Activated CD4-positive, CD25-positive, alpha-beta regulatory T cell treated with anti-CD3 and anti-CD28 coated beads, Interleukin-2, amount 50 U/mL, for 16 hours (primary cell): Measurements from ENCODE around the gene NUDT5.

Experiments used
- DNase-seq: peaks from one replicate; pipeline ENCODE4 v3.0.0-alpha.2; 2020; ENCODE audit warnings: low read depth, low spot score

The NUDT5 gene

DNA sequence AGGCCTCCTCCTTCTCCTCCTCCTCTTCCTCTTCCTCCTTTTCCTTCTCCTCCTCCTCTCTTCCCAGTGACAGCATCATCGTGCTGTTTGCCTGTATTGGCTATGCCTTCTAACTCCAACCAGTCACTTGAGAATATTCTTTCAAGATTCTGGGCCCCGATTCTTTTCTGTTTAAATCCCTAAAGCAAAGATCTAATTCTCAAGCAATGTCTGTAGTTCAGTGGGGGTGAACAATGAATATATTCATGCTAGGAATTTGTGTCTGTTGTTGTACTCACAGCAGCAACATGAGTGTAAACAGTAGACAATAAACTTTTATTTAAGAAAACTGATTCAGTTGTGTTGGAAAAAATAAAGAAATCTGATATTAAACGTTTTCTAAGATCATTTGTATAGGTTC lies 30.7 kb downstream of the NUDT5 start:
- DNase-seq: no peak

DNA sequence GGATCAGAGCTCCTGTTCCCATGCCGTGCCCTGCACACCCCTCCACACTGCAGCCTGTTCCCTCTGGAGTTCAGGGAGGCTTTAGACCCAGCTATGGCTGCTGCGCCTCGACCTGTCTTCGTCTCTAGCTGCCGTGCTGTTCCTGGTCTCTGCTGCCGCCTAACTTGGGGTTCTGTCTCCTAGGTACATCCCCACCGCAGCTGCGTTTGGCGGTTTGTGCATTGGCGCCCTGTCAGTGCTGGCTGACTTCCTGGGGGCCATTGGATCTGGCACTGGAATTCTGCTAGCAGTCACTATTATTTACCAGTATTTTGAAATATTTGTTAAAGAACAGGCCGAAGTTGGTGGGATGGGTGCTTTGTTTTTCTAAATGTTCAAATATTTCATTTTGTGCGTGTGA lies 31.6 kb downstream of the NUDT5 start:
- DNase-seq: no peak

DNA sequence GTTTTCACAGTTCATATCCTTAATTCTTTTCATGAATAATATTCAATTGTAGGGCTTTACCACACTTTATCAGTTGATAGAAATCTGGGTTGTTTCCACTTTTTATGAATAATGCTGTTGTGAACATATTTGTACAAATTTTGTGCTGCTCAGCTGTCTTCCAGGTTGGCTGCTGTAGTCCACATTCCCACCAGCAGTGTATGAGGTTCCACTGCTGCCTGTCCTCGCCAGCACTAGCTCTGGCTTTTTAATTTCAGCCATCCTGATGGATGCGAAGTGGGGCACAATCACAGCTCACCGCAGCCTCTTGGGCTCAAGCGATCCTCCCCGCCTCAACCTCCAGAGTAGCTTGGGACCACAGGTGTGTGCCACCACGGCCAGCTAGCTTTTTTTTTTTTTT lies 32.8 kb downstream of the NUDT5 start:
- DNase-seq: no peak

DNA sequence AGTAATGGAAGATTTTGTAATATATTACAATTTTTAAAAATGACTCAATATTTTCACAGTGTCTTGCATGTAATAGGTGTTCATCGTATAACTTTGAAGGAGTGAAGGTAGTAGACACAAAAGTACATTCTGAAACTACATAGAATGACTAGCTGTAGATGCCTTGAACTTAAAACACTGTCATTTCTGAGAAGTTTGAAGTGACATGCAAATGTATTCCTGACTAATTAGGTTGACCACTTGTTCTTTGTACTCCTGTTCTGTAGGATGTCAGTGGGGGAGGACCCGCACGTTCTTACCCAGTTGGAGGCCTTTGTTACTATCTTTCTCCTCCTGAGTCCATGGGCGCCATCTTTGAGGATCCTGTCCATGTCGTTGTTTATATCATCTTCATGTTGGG lies 35.0 kb downstream of the NUDT5 start:
- no peak for DNase-seq

DNA sequence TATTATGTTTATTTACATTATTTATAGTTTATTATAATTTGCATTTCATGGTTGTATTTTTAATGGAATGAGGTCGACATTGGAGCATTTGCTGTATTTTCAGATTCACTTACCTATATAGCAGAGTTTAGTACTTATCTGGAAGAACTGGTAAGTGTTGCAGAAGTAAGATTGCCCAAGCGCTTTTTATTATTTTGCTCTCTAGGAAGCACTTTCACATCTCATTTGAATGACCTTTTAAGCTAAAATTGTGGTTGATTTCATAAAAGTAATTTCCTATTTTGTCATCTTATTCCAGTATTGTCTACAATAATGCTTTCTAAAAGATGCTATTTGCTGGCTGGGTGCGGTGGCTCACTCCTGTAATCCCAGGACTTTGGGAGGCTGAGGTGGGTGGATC lies 37.6 kb downstream of the NUDT5 start:
- DNase-seq: no peak

DNA sequence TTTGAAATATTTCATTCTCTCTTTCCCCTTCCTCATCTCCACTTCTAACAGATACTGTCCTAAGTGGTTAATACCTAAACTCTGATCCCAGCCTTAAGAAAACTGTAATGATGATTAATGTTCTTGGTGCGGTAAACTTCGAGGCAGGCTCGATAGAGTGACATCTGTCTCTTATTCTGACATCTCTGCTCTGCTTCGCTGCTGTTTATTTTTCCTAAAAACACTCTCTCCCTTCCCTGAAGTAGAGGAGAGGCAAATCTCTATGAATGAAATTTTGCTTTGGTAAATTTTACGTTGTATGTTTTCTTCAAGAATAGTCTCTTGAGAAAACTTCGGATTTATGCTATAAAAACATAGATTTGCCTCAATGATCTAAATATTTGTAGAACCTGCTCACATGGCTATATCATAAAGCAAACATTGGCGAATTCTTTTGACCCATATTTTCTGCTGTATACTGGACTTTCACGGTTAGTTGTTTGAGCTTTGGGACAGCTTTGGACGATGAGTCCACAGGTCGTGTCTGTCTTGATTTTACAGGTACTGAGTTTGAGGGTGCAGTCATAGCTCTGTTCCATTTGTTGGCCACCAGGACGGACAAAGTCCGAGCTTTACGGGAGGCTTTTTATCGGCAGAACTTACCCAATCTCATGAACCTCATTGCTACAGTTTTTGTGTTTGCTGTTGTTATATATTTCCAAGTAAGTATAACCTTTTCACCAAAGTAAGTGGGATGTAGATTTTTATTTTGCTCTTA lies 39.1 kb downstream of the NUDT5 start:
- no peak for DNase-seq

DNA sequence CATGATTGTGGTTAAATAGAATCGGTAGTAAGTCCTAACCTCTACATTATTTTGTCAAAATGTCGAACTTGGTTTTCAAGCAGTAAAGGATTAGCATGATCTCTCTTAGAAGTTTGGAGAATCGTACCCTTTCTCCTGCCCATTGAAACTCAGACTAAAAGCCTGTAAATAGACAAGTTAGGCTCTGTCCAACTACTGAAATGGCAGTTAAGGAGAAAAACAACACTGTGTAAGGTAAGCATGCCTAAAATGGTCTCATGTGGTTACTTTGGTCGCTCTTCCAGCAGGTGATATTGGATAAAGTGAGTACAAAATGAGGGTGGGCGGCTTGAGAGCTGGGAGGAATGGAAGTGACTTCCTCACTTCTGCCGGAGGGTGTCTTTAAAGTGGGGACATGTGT lies 41.2 kb downstream of the NUDT5 start:
- DNase-seq: no peak

DNA sequence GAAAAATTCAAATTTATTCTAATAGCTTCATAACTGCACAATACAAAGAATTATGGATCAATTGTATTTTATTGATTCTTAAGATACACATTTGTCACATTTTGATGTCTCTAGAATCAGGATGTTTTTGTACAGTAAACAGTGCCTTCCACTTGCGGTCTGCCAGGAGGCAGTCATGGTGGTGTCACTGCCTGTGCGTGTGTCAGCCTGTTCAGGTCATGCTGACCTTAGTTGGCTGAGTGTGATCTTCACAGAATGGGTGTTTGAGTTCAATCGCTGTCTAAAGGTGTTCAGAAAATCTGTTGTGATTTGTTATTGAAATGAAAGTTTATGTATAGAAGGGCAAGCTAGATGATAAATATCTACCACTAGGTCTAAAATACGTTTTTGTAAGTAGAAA lies 45.5 kb downstream of the NUDT5 start:
- DNase-seq: no peak

DNA sequence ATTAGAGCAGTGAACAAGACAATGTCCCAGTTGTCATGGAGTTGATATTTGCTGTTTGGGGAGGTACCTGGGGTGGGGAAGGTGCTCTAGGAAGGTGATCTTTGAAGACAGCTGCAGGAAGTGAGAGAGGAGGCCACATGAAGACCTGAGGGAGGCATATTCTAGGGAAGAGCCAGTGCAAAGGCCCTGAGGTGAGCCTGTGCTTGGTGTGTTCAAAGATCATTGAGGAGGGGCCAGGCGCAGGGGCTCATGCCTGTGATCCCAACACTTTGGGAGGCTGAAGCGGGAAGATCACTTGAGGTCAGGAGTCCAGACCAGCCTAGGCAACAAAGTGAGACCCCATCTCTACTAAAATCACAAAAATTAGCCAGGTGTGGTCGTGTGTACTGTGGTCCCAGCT lies 51.2 kb downstream of the NUDT5 start:
- DNase-seq: no peak

DNA sequence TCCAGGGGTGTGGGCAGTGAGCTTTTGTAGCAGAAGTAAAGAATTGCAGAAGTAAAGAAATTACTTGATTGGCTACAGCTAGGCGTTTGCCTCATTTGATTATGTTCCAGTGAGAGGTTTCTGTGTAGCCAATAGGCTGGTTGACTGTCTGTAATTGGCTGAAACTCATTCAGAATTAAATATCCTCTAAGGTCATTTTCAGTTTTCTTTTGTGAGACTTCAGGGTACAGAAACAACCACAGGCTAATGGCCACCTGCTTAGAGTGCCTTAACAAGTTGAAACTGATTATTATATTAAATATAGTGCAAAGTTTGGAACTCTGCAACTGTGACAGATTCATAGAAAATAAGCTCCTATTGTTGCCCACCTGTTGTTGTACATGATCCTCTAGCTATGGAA lies 55.7 kb downstream of the NUDT5 start:
- DNase-seq: no peak

DNA sequence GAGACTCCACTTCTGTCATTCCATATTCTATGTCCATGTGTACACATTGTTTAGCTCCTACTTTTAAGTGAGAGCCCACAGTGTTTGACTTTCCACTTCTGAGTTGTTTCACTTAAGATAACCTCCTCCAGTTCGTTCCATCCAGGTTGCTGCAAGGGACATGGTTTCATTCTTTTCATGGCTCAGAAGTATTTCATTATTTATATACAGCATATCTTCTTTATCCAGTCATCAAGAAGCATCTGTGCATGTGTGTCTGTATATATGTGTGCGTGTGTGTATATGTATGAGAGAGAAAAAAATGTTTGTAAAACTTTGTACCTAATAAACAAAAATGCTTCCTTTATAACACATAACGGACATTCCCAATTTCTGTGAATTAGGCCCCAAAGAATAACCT lies 60.1 kb downstream of the NUDT5 start:
- DNase-seq: no peak

DNA sequence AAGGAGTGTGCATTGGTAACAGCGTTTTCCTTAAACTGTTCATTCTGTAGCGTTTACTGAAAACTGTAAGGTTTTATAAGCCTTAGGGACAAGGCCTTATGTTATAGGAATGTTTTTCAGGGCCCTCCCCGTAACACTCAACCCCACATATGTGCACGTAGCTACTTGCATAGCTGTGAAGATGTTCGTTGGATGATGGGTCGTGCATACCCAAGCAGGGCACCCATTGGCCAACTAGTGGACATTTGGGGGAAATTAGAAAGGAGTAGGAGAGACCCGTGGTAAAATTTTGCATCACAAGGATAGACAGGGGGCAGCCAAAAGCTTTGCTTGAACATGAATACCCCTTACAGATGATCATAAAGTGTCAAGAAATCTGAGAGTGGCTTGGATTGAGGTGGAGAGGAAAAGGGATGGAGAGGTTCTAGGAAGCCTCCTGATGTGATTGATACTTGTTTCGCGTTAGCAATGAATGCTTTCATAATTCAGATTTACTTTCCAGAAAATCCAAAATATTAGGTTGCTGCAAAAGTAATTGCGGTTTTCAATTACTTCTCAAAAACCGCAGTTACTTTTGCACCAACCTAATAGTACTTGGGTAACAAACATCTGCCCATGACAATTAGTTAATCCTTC lies 65.3 kb downstream of the NUDT5 start:
- no peak for DNase-seq

DNA sequence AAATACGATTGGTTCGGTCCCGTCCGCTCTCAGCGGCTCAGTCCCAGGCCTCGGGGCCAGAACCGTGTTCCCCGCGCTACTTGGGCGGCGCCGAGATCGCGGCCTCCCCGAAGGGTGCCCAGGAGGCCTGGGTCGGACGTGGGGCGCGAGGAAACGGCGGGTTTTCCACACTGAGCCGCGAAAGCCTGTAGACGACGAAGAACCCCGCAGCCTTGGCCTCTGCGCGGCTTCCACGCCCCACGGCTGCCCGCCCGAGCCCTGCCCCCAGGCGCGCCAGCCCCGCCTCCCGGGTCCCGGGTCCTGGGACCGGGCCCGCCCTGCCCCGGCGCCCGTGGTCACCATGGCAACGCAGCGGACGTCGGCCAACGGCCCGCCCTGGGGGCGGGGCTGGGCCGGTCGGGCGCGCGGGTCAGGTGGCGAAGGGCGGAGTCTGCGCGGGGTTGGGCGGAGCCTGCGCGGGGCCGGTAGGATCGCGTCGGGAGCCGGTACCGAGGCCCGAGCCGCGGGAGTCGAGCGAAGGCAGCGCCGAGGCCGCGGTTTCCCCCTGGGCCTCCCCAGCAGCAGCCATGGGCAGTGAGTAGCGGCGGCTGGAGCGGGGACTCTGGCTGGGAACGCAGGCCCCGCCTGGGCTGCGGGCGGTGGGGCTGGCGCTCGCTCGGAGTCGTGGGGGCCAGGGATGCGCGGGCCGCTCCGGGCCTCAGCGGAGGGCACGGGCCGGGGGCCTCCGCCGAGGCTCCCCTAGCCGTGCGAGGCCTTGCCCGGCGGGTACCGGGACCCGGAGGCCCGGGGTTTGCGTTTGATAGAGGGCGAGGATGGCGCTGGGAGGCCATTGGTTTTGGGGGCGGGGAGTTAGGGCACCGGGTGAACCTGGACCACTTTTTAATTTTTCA lies 66.2 kb downstream of the NUDT5 start, which contains the start of gene SEC61A2:
Gene SEC61A2 (plus strand): TSS at position 456 of the 890 bp plus-strand sequence. CDS start 111 bp downstream, at position 567.
- DNase-seq: peak; percentile 92

DNA sequence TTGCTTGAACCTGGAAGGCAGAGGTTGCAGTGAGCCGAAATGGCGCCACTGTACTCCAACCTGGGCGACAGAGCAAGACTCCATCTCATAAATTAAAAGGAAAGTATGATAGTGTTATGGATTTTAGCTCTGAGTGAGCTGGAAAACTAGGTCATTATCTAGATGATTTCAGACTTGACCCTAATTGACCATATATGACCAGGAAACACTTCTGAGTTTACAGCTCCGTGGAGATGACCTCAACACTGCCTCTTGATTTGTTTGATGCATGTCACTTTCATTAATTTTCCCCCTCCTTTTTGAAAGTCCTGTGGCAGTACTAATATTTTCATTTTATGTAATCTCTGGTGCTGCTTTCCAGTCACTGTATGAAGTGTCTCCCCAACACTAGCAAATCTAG lies 74.0 kb downstream of the NUDT5 start:
- DNase-seq: no peak
